ENCODE measurements around the gene RBM15.

GRCh38 chr1:110348771-110349170 lies 9.6 kb downstream of the RBM15 start:
- TF ChIP-seq CTCF (IDR thresholded peaks at IDR 0.05; ENCODE audit: low read length) (no peak), EZH2phosphoT487 (IDR thresholded peaks at IDR 0.05; ENCODE audit: low read length) (no peak)

Data from MM.1S (cell line).